A673 (cell line): Measurements from ENCODE around the gene PGAM1. TPM values are rescaled to one million over a fixed set of nuclear protein-coding genes. Genes with fewer than 3 reads are reported as not detected.
A peak's percentile ranks its signal among the peaks of the same experiment; 100 is the strongest.

Source experiments
- BruUV-seq: library from RNA; stranded (reverse); fragments of 400-500 nt; replicated peaks from 2 replicates; lab custom pipeline; 2021; lab: Mats Ljungman, UMichigan
- CTCF ChIA-PET: fragments of 300-600 bp; sonication (Branson Sonifier 250); formaldehyde crosslinking; loops from one replicate; lab custom pipeline; 2022; ENCODE audit warnings: antibody characterized with exemption; lab: Charles Lee
- POLR2A ChIA-PET: fragments of 300-600 bp; sonication (Branson Sonifier 250); formaldehyde crosslinking; loops from one replicate; lab custom pipeline; 2022; ENCODE audit warnings: antibody characterized with exemption; ENCODE audit not compliant: low non-redundant PET; lab: Charles Lee
- DNase-seq: peaks from one replicate; pipeline ENCODE4 v3.0.0-alpha.2; 2015; ENCODE audit warnings: low spot score
- H3K27ac ChIP-seq: fragments of 200-600 bp; sonication (generic); 2 replicates; pipeline ENCODE4 v1.5.1; 2016; ENCODE audit warnings: mixed run types, low read depth, mild to moderate bottlenecking, mixed read lengths, antibody characterized with exemption, low read length; ENCODE audit not compliant: poor library complexity, severe bottlenecking
- H3K27me3 ChIP-seq: fragments of 200-600 bp; sonication (generic); replicated peaks from 2 replicates; pipeline ENCODE4 v1.6.1; 2017; ENCODE audit warnings: mixed run types, low read depth, mild to moderate bottlenecking, mixed read lengths, antibody characterized with exemption, low read length; ENCODE audit not compliant: insufficient read depth, poor library complexity
- H3K36me3 ChIP-seq: fragments of 200-600 bp; sonication (generic); 2 replicates; pipeline ENCODE4 v1.6.1; 2016; ENCODE audit warnings: mixed run types, mild to moderate bottlenecking, mixed read lengths, antibody characterized with exemption, low read length; ENCODE audit not compliant: insufficient read depth, poor library complexity, severe bottlenecking
- H3K4me1 ChIP-seq: fragments of 200-600 bp; sonication (generic); 2 replicates; pipeline ENCODE4 v1.6.1; 2017; ENCODE audit warnings: mixed run types, mild to moderate bottlenecking, mixed read lengths, antibody characterized with exemption, low read length; ENCODE audit not compliant: insufficient read depth, poor library complexity, severe bottlenecking
- H3K4me3 ChIP-seq: fragments of 200-600 bp; sonication (generic); 2 replicates; pipeline ENCODE4 v1.5.1; 2016; ENCODE audit warnings: low read depth, mixed run types, mild to moderate bottlenecking, mixed read lengths, low read length; ENCODE audit not compliant: poor library complexity, severe bottlenecking
- H3K9me3 ChIP-seq: fragments of 200-600 bp; sonication (generic); 2 replicates; pipeline ENCODE4 v1.6.1; 2016; ENCODE audit warnings: mixed run types, low read depth, mild to moderate bottlenecking, mixed read lengths, antibody characterized with exemption, low read length; ENCODE audit not compliant: poor library complexity, severe bottlenecking
- EZH2 ChIP-seq: fragments of 200-600 bp; sonication (generic); IDR thresholded peaks from 2 replicates; pipeline ENCODE4 v1.6.1; 2017; ENCODE audit warnings: borderline replicate concordance, low read depth, mild to moderate bottlenecking, mixed read lengths, antibody characterized with exemption, low read length; ENCODE audit not compliant: poor library complexity, severe bottlenecking
- intact Hi-C: fragments of 100-400 bp; cut with micrococcal nuclease; formaldehyde crosslinking; loops from one replicate; pipeline ENCODE4 v1.10.0; 2022; ENCODE audit not compliant: unreplicated experiment
- total RNA-seq: library from RNA; stranded (reverse); gene quantifications from 2 replicates; pipeline ENCODE4 v1.2.3, GENCODE V29; 2021
- TF ChIP-seq, protein P1 (sequence below): fragments of 300-800, 200-600 bp; sonication (generic); conservative IDR thresholded peaks from 2 replicates; pipeline ENCODE4 v1.5.1; 2017; ENCODE audit warnings: low read depth, mild to moderate bottlenecking, antibody characterized with exemption, low read length, moderate library complexity, mixed read lengths

The PGAM1 gene
- total RNA-seq, 1 experiment from 2014 or later: 668 TPM

DNA sequence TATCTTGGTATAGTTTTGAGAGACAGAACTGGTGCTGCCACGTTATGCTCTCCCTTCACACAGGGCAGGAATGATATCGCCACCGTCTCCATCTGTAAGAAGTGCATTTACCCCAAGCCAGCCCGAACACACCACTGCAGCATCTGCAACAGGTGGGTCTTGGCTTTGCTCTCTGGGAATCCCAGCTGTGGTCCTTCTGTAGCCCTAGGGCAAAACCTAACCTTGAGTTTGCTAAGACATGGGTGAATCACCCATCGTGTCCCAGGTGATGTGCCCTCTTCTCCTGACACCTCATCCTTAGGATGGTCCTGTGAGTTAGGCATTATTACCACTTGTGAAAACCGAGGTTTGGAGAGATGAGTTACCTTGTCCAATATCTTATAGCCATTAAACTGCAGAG, 26.4 kb downstream of the PGAM1 start:
- intact Hi-C loops: no loop called here
- H3K9me3 ChIP-seq: no peaks in the 10 kb centered on the region
- no peak overlapping the region for H3K27ac ChIP-seq
- peaks cover 51% of the 10 kb centered on the region for H3K36me3 ChIP-seq
- H3K4me1 ChIP-seq: peaks cover 2% of the 10 kb centered on the region
- CTCF ChIA-PET: no interaction called here
- no peak overlapping the region for H3K4me3 ChIP-seq
- no TSS peak for BruUV-seq
- no peaks in the 10 kb centered on the region for H3K27me3 ChIP-seq
- POLR2A ChIA-PET: no interaction called here
- TF ChIP-seq EZH2: no peak
- TF ChIP-seq, protein P1, sequence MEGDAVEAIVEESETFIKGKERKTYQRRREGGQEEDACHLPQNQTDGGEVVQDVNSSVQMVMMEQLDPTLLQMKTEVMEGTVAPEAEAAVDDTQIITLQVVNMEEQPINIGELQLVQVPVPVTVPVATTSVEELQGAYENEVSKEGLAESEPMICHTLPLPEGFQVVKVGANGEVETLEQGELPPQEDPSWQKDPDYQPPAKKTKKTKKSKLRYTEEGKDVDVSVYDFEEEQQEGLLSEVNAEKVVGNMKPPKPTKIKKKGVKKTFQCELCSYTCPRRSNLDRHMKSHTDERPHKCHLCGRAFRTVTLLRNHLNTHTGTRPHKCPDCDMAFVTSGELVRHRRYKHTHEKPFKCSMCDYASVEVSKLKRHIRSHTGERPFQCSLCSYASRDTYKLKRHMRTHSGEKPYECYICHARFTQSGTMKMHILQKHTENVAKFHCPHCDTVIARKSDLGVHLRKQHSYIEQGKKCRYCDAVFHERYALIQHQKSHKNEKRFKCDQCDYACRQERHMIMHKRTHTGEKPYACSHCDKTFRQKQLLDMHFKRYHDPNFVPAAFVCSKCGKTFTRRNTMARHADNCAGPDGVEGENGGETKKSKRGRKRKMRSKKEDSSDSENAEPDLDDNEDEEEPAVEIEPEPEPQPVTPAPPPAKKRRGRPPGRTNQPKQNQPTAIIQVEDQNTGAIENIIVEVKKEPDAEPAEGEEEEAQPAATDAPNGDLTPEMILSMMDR: no peak
- DNase-seq: no peak

DNA sequence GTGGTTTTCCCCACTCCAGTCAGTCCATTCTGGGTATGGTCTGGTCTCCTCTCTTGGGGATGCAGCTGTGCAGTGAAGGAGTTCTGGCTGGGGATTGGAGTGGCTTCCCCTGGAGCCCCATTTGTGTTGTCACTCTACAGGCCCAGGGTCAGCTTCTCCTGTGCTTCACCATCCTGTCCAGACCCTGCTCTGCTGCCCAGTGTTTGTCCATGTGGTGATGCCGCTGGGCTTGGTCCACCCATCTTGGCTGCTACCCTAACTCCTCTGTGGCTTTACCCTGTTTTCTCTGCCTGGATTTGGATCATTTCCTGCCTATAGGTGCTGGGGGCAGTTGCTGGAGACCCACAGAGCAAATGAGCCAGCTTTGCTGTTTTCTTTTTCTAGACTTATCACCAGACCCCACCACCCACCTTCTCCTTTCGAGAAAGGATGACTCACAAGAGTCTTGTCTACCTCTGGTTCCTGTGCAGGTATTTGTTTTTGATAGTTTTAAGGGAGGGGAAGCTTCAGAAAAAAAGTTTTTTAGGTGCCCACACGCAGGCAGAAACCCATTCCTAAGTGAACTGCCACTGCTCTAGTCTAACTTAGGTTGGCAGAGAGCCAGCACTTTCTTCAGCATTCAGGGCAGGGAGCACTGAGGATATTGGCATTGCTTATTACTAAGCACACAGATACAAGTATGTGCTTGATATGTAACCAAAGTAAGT, 28.5 kb downstream of the PGAM1 start:
- ChIA-PET CTCF (no interaction called here), POLR2A (no interaction called here)
- Histone ChIP-seq H3K27ac (no peak overlapping the region), H3K27me3 (no peaks in the 10 kb centered on the region), H3K36me3 (peaks cover 70% of the 10 kb centered on the region), H3K4me3 (no peak overlapping the region), H3K9me3 (no peaks in the 10 kb centered on the region), H3K4me1 (no peaks in the 10 kb centered on the region)
- intact Hi-C loops: no loop called here
- DNase-seq: peak; percentile 30
- no TSS peak for BruUV-seq
- TF ChIP-seq EZH2: no peak
- TF ChIP-seq, protein P1: no peak

DNA sequence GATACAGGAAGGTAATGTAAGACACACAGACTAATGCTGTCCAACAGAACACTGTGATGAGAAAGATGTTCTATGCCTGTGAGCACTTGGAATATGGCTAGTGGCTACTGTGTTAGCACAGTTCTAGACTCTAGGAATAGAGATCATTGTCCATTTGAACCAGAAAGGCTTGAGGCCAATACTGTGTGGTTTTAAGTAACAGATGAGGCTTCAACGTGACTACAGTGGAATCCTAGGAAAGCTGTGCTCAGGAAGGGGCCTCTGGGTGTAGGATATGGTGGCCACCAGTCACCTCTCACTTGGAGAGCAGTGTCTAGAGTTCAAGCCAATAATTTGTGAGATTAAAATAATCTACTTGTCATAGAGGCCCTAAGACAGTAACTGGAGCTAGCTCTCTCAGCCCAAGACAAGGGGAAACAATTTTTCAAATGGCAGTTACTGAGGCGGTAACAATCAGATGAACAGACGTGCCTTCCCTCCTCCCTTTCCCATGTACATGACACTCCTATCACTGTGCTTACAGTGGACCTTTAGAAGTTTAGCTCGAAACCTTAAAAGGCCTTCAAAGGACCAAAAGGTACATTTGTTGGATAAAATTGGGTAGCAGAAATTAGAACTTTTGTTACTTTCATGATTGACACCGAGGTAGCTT, 30.2 kb downstream of the PGAM1 start:
- Histone ChIP-seq H3K9me3 (no peaks in the 10 kb centered on the region), H3K27ac (no peak overlapping the region), H3K4me3 (no peak overlapping the region), H3K4me1 (no peaks in the 10 kb centered on the region), H3K27me3 (no peaks in the 10 kb centered on the region), H3K36me3 (peaks cover 86% of the 10 kb centered on the region)
- ChIA-PET CTCF (no interaction called here), POLR2A (no interaction called here)
- no TSS peak for BruUV-seq
- no peak for DNase-seq
- TF ChIP-seq EZH2: no peak
- intact Hi-C loops: no loop called here

DNA sequence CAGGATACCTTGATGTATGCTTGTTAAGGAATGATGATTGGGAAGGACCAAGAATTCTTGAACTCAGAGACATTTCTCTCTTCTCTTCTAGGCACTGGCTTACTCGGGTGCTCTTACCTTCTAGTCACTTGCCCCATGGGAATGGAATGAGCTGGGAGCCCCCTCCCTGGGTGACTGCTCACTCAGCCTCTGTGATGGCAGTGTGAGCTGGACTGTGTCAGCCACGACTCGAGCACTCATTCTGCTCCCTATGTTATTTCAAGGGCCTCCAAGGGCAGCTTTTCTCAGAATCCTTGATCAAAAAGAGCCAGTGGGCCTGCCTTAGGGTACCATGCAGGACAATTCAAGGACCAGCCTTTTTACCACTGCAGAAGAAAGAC, 30.7 kb downstream of the PGAM1 start:
- intact Hi-C loops: no loop called here
- Histone ChIP-seq H3K36me3 (peaks cover 91% of the 10 kb centered on the region), H3K9me3 (no peaks in the 10 kb centered on the region), H3K4me3 (no peak overlapping the region), H3K27ac (no peak overlapping the region), H3K4me1 (no peaks in the 10 kb centered on the region), H3K27me3 (no peaks in the 10 kb centered on the region)
- ChIA-PET CTCF (no interaction called here), POLR2A (no interaction called here)
- TF ChIP-seq, protein P1: no peak
- TF ChIP-seq EZH2: no peak
- no peak for DNase-seq
- BruUV-seq: no TSS peak
